GM12878 (cell line): ENCODE measurements around the gene PRDM7. TPM values are rescaled to one million over a fixed set of nuclear protein-coding genes. Genes with fewer than 3 reads are reported as not detected.

Source experiments
- ASH2L ChIP-seq: fragments of 300-600, 200-600 bp; sonication (generic); IDR thresholded peaks from 2 replicates; pipeline ENCODE4 v1.6.1; 2017; ENCODE audit warnings: low read depth, mild to moderate bottlenecking, borderline replicate concordance
- BHLHE40 ChIP-seq, 2 experiments: fragments of 450-650 bp in 1 of 2; IDR thresholded peaks; 2 replicates each; pipeline ENCODE4 v1.6.1; 2011 to 2017; ENCODE audit warnings: low read depth in 2 of 2, borderline replicate concordance in 1 of 2, improper control_type of control experiment in 1 of 2, low read length in 1 of 2, mild to moderate bottlenecking in 1 of 2
- BRCA1 ChIP-seq: IDR thresholded peaks from 2 replicates; pipeline ENCODE4 v1.6.1; 2011; ENCODE audit warnings: low read depth, low read length, improper control_type of control experiment
- EP300 ChIP-seq, 2 experiments: fragments of 150-350 bp in 1 of 2; IDR thresholded peaks; 2 replicates each; pipeline ENCODE4 v1.6.1; 2011 to 2012; ENCODE audit warnings: low read depth in 2 of 2, low read length in 2 of 2, borderline replicate concordance in 1 of 2, improper control_type of control experiment in 1 of 2, inconsistent platforms in 1 of 2; ENCODE audit not compliant: control insufficient read depth in 1 of 2
- JUND ChIP-seq: IDR thresholded peaks from 2 replicates; pipeline ENCODE4 v1.6.1; 2012; ENCODE audit warnings: low read depth, mild to moderate bottlenecking, low read length, improper control_type of control experiment, moderate library complexity
- MEF2B ChIP-seq: fragments of 450-650 bp; IDR thresholded peaks from 2 replicates; pipeline ENCODE4 v1.6.1; 2018; ENCODE audit warnings: mild to moderate bottlenecking, moderate library complexity; ENCODE audit not compliant: partially characterized antibody, poor library complexity, severe bottlenecking
- NFYB ChIP-seq: IDR thresholded peaks from 2 replicates; pipeline ENCODE4 v1.6.1; 2011; ENCODE audit warnings: low read depth, mild to moderate bottlenecking, low read length, improper control_type of control experiment, moderate library complexity; ENCODE audit not compliant: insufficient read depth
- NR2C1 ChIP-seq: fragments of 450-650 bp; IDR thresholded peaks from 2 replicates; pipeline ENCODE4 v1.6.1; 2017; ENCODE audit warnings: antibody characterized with exemption, mild to moderate bottlenecking, moderate library complexity
- RUNX3 ChIP-seq: IDR thresholded peaks from 2 replicates; pipeline ENCODE4 v1.6.1; 2012; ENCODE audit warnings: low read length, inconsistent platforms
- SIN3A ChIP-seq: IDR thresholded peaks from 2 replicates; pipeline ENCODE4 v1.6.1; 2012; ENCODE audit warnings: low read depth, low read length, improper control_type of control experiment
- SMC3 ChIP-seq: IDR thresholded peaks from 2 replicates; pipeline ENCODE4 v1.6.1; 2011; ENCODE audit warnings: low read length, improper control_type of control experiment, borderline replicate concordance
- TCF12 ChIP-seq: IDR thresholded peaks from 2 replicates; pipeline ENCODE4 v1.6.1; 2011; ENCODE audit warnings: low read depth, mild to moderate bottlenecking, low read length
- ZNF207 ChIP-seq: fragments of 450-650 bp; IDR thresholded peaks from 2 replicates; pipeline ENCODE4 v1.6.1; 2014; ENCODE audit warnings: antibody characterized with exemption, mild to moderate bottlenecking, borderline replicate concordance
- ZNF24 ChIP-seq: fragments of 450-650 bp; IDR thresholded peaks from 2 replicates; pipeline ENCODE4 v1.6.1; 2017; ENCODE audit warnings: antibody characterized with exemption, mild to moderate bottlenecking
- polyA plus RNA-seq, 11 experiments: library from polyadenylated mRNA; depleted of rRNA in 4 of 11; unstranded in 6 of 11; stranded (reverse) in 5 of 11; fragments of >200 nt; fragmentation: Nextera tagmentation in 4 of 11; fragmentation: Illumina TruSeq in 1 of 11; extraction: Ambion mirVana in 4 of 11; extraction: Trizol in 1 of 11; gene quantifications; 1 replicate in 1 of 11; 2 replicates in 10 of 11; pipeline versions ENCODE4 v1.2.1 to v1.2.3, GENCODE V29; 2011 to 2016; ENCODE audit warnings: inconsistent platforms in 2 of 11, missing spikeins in 2 of 11, low read depth in 1 of 11
- total RNA-seq, 4 experiments: library from RNA; depleted of rRNA in 3 of 4; stranded (reverse); fragments of >200 nt in 3 of 4; fragmentation: Illumina TruSeq in 1 of 4; extraction: Trizol in 1 of 4; gene quantifications; 2 replicates each; pipeline versions ENCODE4 v1.2.1 to v1.2.3, GENCODE V29; 2013 to 2021

The PRDM7 gene
- total and polyA plus RNA-seq, 10 of the 15 experiments (the other 5 are each of a cell fraction or from before 2014, with no cell fraction given): not detected

GRCh38 chr16:90008708-90009145, 68.4 kb downstream of the PRDM7 start (continued):
- TF ChIP-seq ZNF207 (peak; percentile 50; the same call in 1 of the 2 replicates), BRCA1 (no peak), SIN3A (no peak), ZNF24 (no peak), NFYB (no peak), BHLHE40 (IDR thresholded peaks at IDR 0.05; ENCODE audit: borderline replicate concordance in 1 of 2, low read depth in 2 of 2, low read length in 1 of 2) (peak in 1 of 2 experiments; percentile 62; a peak in 1 of 4 replicates), TCF12 (peak; percentile 69; the same call in 1 of the 2 replicates), RUNX3 (peak; percentile 89), SMC3 (no peak), MEF2B (peak; percentile 87), JUND (no peak), EP300 (IDR thresholded peaks at IDR 0.05; ENCODE audit: borderline replicate concordance in 1 of 2, control insufficient read depth in 1 of 2, low read depth in 2 of 2, low read length in 2 of 2) (no peak; a peak in 1 of 4 replicates), NR2C1 (no peak), ASH2L (no peak)
